Measurements from ENCODE around the gene DRGX. TPM values are rescaled to one million over a fixed set of nuclear protein-coding genes. Genes with fewer than 3 reads are reported as not detected.

The DRGX gene
- total RNA-seq, 1 experiment from 2014 or later, result not detected

- Histone ChIP-seq H3K4me1 (replicated peaks) (no peaks in the 10 kb centered on the region), H3K9me3 (replicated peaks) (no peaks in the 10 kb centered on the region), H3K27ac (no peak overlapping the region), H3K36me3 (no peaks in the 10 kb centered on the region), H3K4me3 (no peak overlapping the region), H3K27me3 (replicated peaks) (0 out of 2 replicates have a peak, but pooled peaks cover 2% of the 10 kb centered on the region)
- peak in 1 of 2 experiments; percentile 32 for DNase-seq (ENCODE audit: low read depth in 1 of 2, low spot score in 2 of 2)
Observed at GRCh38 chr10:49368256-49368655, 27.6 kb downstream of the DRGX start.

GRCh38 chr10:49367600-49367999, 28.3 kb downstream of the DRGX start:
- DNase-seq (ENCODE audit: low read depth in 1 of 2, low spot score in 2 of 2), result peak in 1 of 2 experiments; percentile 31
- Histone ChIP-seq H3K27me3 (replicated peaks) (no peaks in the 10 kb centered on the region), H3K36me3 (no peaks in the 10 kb centered on the region), H3K27ac (no peak overlapping the region), H3K4me1 (replicated peaks) (no peaks in the 10 kb centered on the region), H3K4me3 (no peak overlapping the region), H3K9me3 (replicated peaks) (no peaks in the 10 kb centered on the region)

- H3K27me3 ChIP-seq (replicated peaks), result no peaks in the 10 kb centered on the region
- no peaks in the 10 kb centered on the region for H3K36me3 ChIP-seq
- DNase-seq (ENCODE audit: low read depth in 1 of 2, low spot score in 2 of 2), result no peak
- H3K4me3 ChIP-seq, result no peak overlapping the region
- no peak overlapping the region for H3K27ac ChIP-seq
- H3K4me1 ChIP-seq (replicated peaks), result no peaks in the 10 kb centered on the region
- no peaks in the 10 kb centered on the region for H3K9me3 ChIP-seq (replicated peaks)
Observed at GRCh38 chr10:49366460-49366859, 29.4 kb downstream of the DRGX start.

DNA sequence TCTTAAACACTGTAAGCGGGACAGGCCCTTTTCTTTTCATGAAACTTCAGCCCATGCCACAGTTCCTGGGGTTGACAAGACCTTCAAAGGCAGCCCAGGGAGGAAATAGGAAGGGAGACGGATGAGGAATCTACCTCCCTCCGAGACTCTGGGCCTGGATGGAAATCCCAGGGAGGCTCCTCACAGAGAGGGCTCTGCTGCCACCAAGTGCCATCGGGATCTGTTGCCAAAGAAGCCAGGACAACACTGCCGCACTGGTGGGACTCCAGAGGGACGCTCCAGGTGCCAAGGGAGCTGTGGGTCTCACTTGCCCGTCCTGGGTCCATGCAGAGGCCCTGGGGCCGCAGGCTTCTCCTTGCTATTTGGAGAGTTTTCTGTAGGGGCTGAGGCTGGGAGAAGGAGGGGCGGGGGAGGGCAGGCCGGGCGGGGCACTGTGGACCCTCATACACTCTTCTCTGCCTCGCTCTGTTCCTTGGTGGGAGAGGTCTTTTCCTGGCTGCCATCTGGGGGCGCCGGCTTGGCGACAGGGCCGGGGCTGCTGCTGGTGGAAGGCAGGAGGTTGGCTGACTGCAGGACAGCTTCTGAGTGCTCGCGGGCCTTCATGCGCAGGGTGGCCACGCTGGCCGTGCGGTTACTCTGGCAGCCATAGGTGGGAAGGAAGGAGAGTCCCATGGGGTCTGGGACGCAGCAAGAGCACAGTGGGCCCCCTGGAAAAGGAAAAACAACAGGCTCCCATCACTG, 30.0 kb downstream of the DRGX start:
- no peaks in the 10 kb centered on the region for H3K4me1 ChIP-seq (replicated peaks)
- peak in 1 of 2 experiments; percentile 28 for DNase-seq (ENCODE audit: low read depth in 1 of 2, low spot score in 2 of 2)
- H3K4me3 ChIP-seq, result no peak overlapping the region
- no peaks in the 10 kb centered on the region for H3K27me3 ChIP-seq (replicated peaks)
- no peak overlapping the region for H3K27ac ChIP-seq
- no peaks in the 10 kb centered on the region for H3K9me3 ChIP-seq (replicated peaks)
- no peaks in the 10 kb centered on the region for H3K36me3 ChIP-seq

DNA sequence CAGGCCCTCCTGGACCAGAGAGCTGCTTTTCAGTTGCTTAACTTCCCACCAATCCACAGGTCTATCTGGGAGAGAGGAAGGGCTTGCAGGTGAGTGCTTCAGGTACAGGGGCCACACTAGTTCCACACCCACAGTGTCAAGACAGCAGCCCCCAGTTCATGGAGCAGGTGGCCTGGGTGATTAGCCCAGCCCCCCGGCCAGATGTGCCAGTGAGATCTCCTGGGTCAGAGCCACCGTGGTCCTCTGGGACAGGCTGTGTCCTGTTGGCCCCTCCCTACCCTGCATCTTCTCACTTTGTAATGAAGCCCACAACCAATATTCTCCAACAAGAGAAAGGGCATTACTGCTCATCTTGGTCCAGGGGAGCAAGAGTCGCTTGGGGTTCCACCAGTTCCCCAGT, 30.6 kb downstream of the DRGX start:
- Histone ChIP-seq H3K36me3 (no peaks in the 10 kb centered on the region), H3K4me1 (replicated peaks) (no peaks in the 10 kb centered on the region), H3K27ac (no peak overlapping the region), H3K9me3 (replicated peaks) (no peaks in the 10 kb centered on the region), H3K27me3 (replicated peaks) (no peaks in the 10 kb centered on the region), H3K4me3 (no peak overlapping the region)
- DNase-seq (ENCODE audit: low read depth in 1 of 2, low spot score in 2 of 2), result peak in 1 of 2 experiments; percentile 28

DNA sequence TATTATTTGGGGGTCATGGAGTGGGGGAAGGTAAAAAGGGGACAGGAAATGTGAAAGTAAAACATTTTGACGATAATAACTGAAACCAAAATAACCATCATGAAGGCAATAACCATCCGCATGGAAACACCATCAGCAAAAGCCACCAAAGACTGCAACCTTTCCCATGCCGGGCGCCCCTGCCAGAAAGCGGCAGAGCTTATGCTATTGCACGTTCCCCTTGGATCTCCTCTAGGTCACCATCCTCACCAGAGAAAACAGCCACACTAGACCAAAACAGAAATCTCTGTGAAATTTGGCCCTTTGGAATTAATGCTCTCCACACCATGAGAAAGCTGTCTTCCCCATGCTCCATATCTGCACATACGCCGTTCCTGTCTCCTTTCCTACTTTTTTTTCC, 31.1 kb downstream of the DRGX start:
- H3K27ac ChIP-seq, result no peak overlapping the region
- H3K36me3 ChIP-seq, result no peaks in the 10 kb centered on the region
- H3K9me3 ChIP-seq (replicated peaks), result no peaks in the 10 kb centered on the region
- no peaks in the 10 kb centered on the region for H3K27me3 ChIP-seq (replicated peaks)
- no peak for DNase-seq (ENCODE audit: low read depth in 1 of 2, low spot score in 2 of 2)
- H3K4me1 ChIP-seq (replicated peaks), result no peaks in the 10 kb centered on the region
- no peak overlapping the region for H3K4me3 ChIP-seq

DNA sequence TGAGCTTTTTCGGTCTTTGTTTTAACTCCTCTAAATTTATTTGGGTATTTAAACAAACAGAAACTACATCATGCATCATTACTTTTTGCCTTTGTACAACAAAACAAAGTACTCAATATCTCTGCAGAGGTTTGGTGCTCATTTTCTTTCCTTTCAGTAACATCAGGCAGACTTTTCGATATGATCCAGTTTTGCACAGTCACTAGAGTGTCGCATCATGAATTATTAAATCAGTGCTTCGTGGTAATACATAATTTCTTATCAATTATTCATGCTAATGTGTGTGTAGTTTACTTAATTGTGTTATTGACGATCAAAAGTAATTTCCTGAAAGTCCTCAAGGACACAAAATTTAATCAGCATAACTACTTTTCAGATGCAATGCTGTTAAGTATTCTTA, 31.8 kb downstream of the DRGX start:
- Histone ChIP-seq H3K4me3 (no peak overlapping the region), H3K4me1 (replicated peaks) (no peaks in the 10 kb centered on the region), H3K36me3 (no peaks in the 10 kb centered on the region), H3K27ac (no peak overlapping the region), H3K27me3 (replicated peaks) (no peaks in the 10 kb centered on the region), H3K9me3 (replicated peaks) (no peaks in the 10 kb centered on the region)
- DNase-seq (ENCODE audit: low read depth in 1 of 2, low spot score in 2 of 2), result no peak

DNA sequence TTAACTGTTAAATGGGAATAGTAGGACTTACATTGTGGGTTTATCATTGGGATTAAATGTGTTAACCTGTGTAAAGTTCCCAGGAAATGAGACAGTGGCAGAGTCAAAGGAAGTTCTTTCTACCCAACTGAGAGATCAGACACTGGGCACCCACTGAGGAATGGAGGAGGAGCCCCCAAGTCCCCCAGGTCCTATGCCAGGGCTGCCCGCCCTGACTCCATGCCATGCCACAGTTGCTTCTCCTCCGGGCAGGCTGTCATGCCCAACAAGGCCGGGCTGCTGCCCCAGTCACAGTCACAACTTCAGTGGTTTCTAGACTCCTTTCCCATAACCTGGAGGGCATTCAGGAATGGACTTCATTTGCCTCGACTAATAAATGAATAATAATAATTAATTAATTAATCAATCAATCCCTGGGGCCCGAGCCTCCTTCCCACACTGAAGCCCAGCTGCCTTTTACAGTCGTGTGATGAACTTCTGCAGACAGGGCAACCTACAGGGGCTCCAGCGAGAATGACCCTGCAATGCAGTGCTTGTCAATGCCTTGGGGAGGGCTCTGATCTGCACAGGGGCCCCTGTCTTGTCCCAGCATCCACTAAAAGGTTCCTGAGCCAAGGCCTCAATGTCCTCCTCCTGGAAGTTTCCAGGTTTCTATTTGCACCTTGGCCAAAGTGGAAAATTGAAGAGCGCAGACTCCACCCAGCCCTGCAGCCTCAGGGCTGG, 32.4 kb downstream of the DRGX start:
- Histone ChIP-seq H3K27me3 (replicated peaks) (no peaks in the 10 kb centered on the region), H3K4me1 (replicated peaks) (no peaks in the 10 kb centered on the region), H3K27ac (no peak overlapping the region), H3K36me3 (no peaks in the 10 kb centered on the region), H3K9me3 (replicated peaks) (no peaks in the 10 kb centered on the region), H3K4me3 (no peak overlapping the region)
- peak in 1 of 2 experiments; percentile 30 for DNase-seq (ENCODE audit: low read depth in 1 of 2, low spot score in 2 of 2)

- Histone ChIP-seq H3K9me3 (replicated peaks) (no peaks in the 10 kb centered on the region), H3K4me3 (no peak overlapping the region), H3K4me1 (replicated peaks) (no peaks in the 10 kb centered on the region), H3K27ac (no peak overlapping the region), H3K36me3 (no peaks in the 10 kb centered on the region), H3K27me3 (replicated peaks) (no peaks in the 10 kb centered on the region)
- peak in 1 of 2 experiments; percentile 14 for DNase-seq (ENCODE audit: low read depth in 1 of 2, low spot score in 2 of 2)
Observed at GRCh38 chr10:49362596-49363260, 33.2 kb downstream of the DRGX start.

DNA sequence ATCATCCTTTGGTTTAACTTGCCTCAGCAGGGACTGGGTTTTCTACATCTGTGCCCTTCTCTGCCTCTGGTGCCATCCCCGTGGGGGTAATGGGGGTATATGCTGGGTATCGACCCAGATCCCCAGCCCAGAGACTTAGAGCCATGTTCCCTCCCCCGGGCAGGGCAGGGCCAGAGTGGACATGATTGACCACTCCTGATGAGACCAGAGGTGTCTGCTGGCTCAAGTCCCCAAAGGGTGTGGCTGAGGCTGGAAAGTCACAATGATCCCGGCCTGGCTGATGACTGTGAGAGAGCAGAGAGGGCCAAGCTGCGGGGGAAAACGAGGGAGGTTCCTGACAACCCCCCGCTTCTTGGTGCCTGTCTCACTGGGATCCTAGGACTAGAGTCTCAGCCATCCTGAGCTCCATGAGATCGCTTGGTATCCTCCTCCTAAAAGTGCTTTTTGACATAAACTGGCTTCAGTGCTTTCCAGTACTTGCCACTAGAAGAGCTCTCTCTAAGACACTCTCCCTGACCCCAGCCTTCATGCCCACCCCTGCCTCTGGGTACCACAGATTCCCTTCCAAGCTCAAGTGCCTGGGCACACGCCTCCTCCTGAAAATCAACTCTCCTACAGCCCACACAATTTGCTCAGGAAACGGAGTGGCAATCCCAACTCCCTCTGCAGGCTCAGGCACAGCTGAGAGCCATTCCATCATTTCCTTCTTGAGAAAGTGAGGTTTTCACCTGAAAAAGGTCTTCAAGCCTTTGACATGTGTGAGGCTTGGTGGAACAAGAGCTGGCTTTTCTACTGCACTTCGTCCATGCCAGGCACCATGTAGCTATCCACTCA, 33.9 kb downstream of the DRGX start:
- Histone ChIP-seq H3K4me3 (no peak overlapping the region), H3K36me3 (no peaks in the 10 kb centered on the region), H3K9me3 (replicated peaks) (no peaks in the 10 kb centered on the region), H3K27me3 (replicated peaks) (no peaks in the 10 kb centered on the region), H3K4me1 (replicated peaks) (no peaks in the 10 kb centered on the region), H3K27ac (no peak overlapping the region)
- DNase-seq (ENCODE audit: low read depth in 1 of 2, low spot score in 2 of 2), result peak in 1 of 2 experiments; percentile 34

- peak in 1 of 2 experiments; percentile 28 for DNase-seq (ENCODE audit: low read depth in 1 of 2, low spot score in 2 of 2)
- Histone ChIP-seq H3K36me3 (no peaks in the 10 kb centered on the region), H3K4me3 (no peak overlapping the region), H3K27ac (no peak overlapping the region), H3K4me1 (replicated peaks) (no peaks in the 10 kb centered on the region), H3K27me3 (replicated peaks) (no peaks in the 10 kb centered on the region), H3K9me3 (replicated peaks) (no peaks in the 10 kb centered on the region)
Observed at GRCh38 chr10:49361178-49361554, 34.7 kb downstream of the DRGX start.

DNA sequence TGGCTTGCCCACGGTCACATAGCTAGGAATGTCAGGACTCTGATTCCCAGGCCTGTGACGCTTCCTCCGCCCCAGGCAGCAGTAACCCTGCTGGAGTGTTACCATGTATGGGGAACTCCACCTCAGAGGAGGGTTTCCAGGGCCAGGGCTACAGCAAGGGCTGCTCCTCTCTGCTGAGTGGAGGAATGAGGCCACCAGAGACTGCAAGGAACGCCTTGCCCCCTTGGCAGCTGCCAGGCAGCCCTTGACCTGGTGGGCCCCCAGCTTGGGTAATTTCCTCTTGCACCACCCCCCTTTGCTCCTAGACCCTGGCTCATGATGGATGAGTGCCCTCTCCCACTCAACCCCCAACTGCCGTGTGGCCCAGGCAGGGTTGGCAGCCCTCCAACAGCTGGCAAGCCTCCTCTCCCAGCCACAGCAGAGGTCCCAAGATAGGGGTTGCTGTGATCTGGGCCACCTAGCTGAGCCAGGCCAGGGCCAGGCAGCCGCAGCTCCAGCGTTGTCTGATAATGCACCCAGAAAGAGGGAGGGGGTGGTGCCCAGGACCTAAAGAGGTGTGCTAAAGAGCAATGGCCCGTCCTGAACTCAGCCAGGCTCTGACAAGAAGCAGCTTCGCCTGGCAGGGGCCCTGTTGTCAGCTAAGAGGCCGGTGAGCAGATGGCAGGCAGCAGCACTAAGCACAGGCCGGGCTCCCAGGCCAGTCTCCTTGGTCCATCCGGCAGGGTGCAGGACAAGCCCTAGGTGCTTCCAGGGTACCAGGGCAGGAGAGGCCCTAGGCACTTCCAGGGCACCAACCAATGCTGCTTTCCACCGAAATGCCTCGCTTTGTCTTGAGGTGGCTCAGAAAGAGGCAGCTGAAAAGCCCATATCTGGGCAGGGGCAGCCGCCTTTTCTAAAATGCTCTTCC, 35.4 kb downstream of the DRGX start:
- Histone ChIP-seq H3K9me3 (replicated peaks) (no peaks in the 10 kb centered on the region), H3K4me1 (replicated peaks) (no peaks in the 10 kb centered on the region), H3K27ac (no peak overlapping the region), H3K4me3 (no peak overlapping the region), H3K36me3 (no peaks in the 10 kb centered on the region), H3K27me3 (replicated peaks) (no peaks in the 10 kb centered on the region)
- peak in 1 of 2 experiments; percentile 33 for DNase-seq (ENCODE audit: low read depth in 1 of 2, low spot score in 2 of 2)

Data from SJSA1 (cell line).